ENCODE measurements around the gene NSF.
"Not testable (repeated sequence)": the region's sequence is repeated elsewhere in the genome, so short reads cannot be mapped to it uniquely, and the experiment has no call there.

Gene NSF

GRCh38 chr17:46628753-46629436, 38.4 kb downstream of the NSF start:
- not testable (repeated sequence) for DNase-seq (ENCODE audit: low spot score)

- not testable (repeated sequence) for DNase-seq (ENCODE audit: low spot score)
Observed at GRCh38 chr17:46632146-46632545, 41.7 kb downstream of the NSF start.

- DNase-seq (ENCODE audit: low spot score): not testable (repeated sequence)
Observed at GRCh38 chr17:46634844-46635243, 44.4 kb downstream of the NSF start.

GRCh38 chr17:46641861-46642656, 51.6 kb downstream of the NSF start:
- DNase-seq (ENCODE audit: low spot score): not testable (repeated sequence)

GRCh38 chr17:46647251-46647650, 56.8 kb downstream of the NSF start:
- not testable (repeated sequence) for DNase-seq (ENCODE audit: low spot score)

GRCh38 chr17:46647688-46648278, 57.3 kb downstream of the NSF start:
- not testable (repeated sequence) for DNase-seq (ENCODE audit: low spot score)

GRCh38 chr17:46649246-46649645, 58.8 kb downstream of the NSF start:
- DNase-seq (ENCODE audit: low spot score): not testable (repeated sequence)

- not testable (repeated sequence) for DNase-seq (ENCODE audit: low spot score)
Observed at GRCh38 chr17:46652024-46652643, 61.7 kb downstream of the NSF start.

GRCh38 chr17:46658235-46658634, 67.8 kb downstream of the NSF start:
- DNase-seq (ENCODE audit: low spot score): not testable (repeated sequence)

- DNase-seq (ENCODE audit: low spot score): not testable (repeated sequence)
Observed at GRCh38 chr17:46659702-46660101, 69.2 kb downstream of the NSF start.

- not testable (repeated sequence) for DNase-seq (ENCODE audit: low spot score)
Observed at GRCh38 chr17:46663123-46663522, 72.7 kb downstream of the NSF start.

- DNase-seq (ENCODE audit: low spot score): not testable (repeated sequence)
Observed at GRCh38 chr17:46663552-46663951, 73.1 kb downstream of the NSF start.

GRCh38 chr17:46665969-46666368, 75.5 kb downstream of the NSF start:
- DNase-seq (ENCODE audit: low spot score): not testable (repeated sequence)

GRCh38 chr17:46670789-46671188, 80.3 kb downstream of the NSF start:
- not testable (repeated sequence) for DNase-seq (ENCODE audit: low spot score)

GRCh38 chr17:46672777-46673176, 82.3 kb downstream of the NSF start:
- not testable (repeated sequence) for DNase-seq (ENCODE audit: low spot score)

- not testable (repeated sequence) for DNase-seq (ENCODE audit: low spot score)
Observed at GRCh38 chr17:46677819-46678218, 87.3 kb downstream of the NSF start.

- DNase-seq (ENCODE audit: low spot score): not testable (repeated sequence)
Observed at GRCh38 chr17:46683653-46684052, 93.2 kb downstream of the NSF start.

GRCh38 chr17:46685284-46685683, 94.8 kb downstream of the NSF start:
- DNase-seq (ENCODE audit: low spot score): not testable (repeated sequence)

- not testable (repeated sequence) for DNase-seq (ENCODE audit: low spot score)
Observed at GRCh38 chr17:46692196-46692595, 101.7 kb downstream of the NSF start.

- not testable (repeated sequence) for DNase-seq (ENCODE audit: low spot score)
Observed at GRCh38 chr17:46693283-46693682, 102.8 kb downstream of the NSF start.

GRCh38 chr17:46696522-46696921, 106.1 kb downstream of the NSF start:
- DNase-seq (ENCODE audit: low spot score): not testable (repeated sequence)

- not testable (repeated sequence) for DNase-seq (ENCODE audit: low spot score)
Observed at GRCh38 chr17:46699014-46699413, 108.5 kb downstream of the NSF start.

All from ecto neural progenitor cell (in vitro differentiated cells).